GM04504 (cell line): ENCODE results near the gene IDH2.

ENCODE experiments used
- DNase-seq: peaks from one replicate; pipeline ENCODE4 v3.0.0-alpha.2; 2012; ENCODE audit warnings: low read depth

Gene IDH2

DNA sequence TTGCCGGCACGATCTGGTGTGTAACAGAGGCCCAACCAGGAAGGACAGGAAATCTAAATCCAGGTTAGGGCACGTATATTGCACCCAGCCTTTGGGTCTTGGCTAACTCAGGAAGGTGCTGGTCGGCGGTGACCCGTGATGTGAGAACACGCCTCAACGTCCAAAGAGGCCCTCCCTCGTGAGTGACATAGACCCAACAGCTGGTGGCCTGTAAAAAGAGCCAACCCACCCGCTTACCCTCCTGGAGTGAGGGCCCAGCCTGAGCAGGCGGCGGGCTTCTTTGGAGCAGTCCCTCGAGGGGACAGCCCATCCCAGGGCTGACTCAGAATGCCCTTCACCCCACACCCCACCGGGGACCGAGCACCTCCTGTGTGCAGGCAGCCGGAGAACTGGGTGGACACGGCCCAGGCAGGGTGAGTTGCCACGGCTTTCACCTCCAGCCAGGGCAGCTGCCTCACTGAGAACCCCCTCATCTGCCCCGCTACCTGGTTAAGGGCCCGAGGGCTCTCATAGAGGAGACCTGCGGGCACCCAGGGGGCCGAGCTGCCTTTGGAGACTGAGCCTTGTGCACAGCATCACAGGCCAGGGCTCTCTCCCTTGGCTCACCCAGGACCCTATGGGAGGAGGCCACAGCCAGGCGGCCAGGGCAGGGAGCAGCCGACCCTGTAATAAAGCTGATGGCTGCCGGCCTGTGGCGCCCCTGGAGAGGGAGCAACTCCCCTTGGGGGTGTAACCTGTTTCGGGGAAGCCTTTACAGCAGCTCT, 59.3 kb downstream of the IDH2 start:
- DNase-seq, result no peak

DNA sequence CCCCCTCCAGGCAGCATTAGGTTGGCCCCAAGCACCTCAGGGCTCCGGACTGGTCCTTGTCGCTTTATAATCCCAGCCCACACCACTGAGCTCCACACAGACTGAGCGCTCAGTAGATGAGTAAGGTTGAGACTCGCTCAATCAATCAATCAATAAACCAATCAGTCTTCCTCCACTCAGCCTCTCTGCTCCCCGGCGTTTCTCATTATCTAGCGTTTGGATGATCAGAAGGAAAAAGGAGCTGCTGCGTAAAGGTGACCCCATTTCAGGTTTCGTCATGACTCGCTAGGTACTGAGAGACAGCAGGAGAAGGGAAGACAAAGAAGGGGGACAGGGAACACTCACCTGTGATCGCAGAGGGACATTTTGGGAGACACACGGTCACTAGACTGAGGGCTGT, 59.9 kb downstream of the IDH2 start:
- DNase-seq, result no peak

DNA sequence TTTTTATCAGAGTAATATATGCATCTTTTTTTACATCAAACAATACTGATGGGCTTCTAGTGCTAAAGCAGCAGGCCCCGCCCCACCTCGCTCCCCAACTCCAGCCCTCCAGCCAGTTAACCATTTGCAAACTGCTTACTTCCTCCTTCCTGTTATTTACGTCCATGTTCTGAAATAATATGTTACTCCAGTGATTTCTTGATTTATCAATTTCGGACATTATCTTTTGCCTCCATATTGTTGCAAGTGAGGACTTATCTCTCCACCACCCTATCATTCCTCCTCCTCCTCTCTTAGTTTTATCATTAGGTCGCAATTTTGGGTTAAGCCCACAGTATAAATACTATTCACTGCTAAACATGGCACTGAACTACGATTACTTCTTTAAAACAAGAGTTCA, 61.6 kb downstream of the IDH2 start:
- no peak for DNase-seq

- no peak for DNase-seq
Measured at GRCh38 chr15:90039996-90040395, 62.3 kb downstream of the IDH2 start.

- DNase-seq, result no peak
Measured at GRCh38 chr15:90038632-90039095, 63.6 kb downstream of the IDH2 start.

DNA sequence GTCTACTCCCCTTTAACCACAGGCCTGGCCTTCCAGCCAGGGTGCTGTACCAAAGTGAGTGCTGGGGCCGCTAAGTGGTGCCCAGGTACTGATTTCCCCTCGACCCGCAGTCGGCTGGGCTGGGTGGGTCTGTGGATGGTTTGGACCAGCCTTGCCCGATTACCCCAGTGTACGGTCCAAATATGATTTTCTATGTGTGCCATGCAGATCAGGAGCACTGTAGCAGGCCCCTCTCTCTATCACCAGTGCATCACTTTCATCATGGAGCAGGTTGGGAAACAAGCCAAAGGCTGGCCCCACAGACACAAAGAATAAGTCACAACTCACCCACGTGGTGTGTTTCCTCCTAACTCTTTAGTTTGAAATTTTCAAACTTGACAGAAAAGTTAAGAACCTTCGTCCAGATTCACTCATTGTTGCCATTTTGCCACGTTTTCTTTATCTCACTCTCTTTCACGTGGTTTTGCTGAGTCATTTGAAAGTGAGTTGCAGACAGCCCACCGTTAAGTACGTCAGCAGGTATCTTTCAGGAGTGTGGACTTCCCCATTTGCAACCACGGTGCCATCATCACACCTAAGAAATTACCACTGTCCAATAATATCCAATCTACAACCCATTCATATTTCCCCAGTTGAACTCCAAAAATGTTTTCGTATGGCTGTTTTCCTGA, 64.2 kb downstream of the IDH2 start:
- no peak for DNase-seq

DNA sequence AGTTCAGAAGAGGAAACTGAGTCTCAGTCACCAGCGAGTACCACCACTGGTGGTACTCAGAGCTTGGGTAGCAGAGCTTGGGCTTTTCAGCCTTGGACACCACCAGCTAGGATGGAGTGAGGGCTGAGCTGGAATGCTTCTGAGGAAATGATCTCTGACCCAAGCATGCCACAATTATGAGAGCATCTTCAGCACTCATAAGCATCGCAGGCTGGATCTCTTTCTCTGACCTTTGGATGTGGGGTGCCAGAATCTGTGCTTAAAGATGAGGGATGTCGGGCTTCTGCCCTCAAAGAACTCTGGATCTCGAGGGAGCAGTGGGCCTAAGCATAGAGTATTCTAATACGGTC, 64.8 kb downstream of the IDH2 start:
- DNase-seq, result peak; percentile 25

DNA sequence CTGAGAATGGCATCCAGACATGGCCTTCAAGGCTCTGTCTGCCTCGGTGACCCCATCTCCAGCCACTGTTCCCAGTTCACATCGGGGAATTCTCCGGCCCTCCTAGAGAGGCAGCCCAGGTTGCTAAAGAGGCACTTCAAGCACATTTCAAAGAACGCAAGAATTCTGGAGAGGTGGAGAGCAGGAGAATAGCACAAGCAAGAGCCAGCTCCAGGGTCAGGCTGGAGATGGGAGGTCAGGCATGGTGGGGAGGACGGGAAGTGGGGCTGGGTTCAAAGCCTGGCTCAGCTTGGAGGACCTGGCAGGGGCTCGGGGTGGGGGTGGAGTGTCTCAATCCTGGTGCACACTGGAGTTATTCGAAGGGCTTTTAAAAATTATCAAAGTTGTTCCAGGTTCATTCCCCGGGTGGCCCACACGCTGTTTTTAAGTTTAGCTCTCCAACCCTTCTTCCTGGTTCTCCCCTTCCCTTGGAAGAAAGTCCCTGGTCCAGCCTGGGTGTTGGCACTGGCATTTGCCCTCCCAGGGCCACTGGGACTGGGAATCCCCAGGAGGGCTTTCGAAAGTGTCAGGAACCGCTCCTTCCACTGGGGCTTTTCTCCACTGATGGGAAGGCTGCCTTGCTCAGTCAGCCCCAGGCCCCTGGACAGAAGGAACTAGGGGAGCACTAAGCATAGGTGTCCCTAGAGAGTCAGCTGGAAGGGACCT, 65.3 kb downstream of the IDH2 start:
- no peak for DNase-seq

- no peak for DNase-seq
Measured at GRCh38 chr15:90036343-90036742, 65.9 kb downstream of the IDH2 start.

DNA sequence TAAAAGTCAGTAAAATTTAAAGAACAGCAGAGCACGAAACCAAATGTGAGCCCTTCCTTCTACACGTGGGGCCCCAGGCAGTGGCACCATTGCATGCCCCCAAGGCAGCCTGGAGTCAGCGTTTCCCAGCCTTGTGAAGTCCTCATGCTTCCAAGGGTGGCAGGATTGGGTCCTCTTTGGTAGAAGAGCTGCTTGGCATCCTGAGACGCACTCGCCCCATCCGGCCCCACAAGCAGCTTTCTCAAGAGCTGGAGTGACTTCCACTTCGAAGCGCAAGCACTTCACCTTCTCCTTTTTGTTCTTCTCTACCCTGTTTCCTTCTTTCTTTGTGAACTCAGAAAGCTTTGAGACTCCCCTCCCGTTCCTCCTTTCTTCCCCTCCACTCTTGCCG, 66.4 kb downstream of the IDH2 start:
- no peak for DNase-seq

DNA sequence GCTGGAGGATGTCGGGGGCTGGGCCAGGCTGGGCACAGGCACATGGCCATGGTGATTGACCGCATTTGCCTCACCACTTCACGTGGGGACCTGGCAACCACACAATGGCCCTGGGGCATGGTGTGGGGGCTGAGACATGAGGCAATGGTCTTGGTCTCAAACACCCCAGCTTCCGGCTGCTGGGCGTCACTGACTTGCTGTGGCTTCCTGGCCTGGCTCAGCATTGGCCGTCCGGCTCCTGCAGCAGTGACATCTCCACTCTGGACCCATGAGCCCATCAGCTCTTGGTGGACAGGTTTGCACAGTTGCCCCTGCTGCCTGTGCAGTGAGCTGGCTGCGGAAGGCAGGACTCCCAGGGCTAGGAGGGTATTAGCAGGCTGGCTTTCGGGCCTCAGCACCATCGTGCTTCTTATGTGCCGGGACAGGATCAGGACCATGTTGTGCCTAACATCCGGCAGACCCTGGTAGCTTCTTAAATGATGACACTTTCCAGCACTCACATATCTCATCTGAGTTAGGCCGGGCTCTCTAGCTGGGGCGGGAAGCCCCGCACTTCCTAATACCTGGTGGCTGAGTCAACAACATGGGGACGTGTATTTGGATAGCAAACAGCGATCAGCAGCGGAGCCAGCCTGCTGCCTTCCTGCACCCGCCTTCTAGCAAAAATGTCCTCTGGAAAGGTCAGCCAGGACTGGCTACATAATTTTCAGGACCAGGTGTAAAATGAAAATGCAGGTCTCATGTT, 67.0 kb downstream of the IDH2 start:
- DNase-seq, result no peak

DNA sequence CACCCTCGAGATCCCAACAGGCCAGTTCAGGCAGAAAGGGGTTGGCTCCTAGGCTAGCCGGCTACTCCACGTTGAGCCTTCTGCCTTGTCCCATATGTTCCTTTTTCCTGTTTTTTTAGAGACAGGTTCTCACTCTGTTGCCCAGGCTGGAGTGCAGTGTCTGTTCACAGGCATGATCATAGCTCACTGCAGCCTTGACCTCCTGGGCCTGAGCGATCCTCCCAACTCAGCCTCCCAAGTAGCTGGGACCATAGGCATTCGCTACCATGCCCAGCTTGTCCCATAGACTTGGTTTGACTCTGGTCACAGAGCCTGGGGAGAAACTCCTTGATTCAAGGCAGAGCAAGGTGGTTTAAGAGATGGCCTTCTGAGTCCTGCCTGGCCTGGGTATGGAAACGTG, 68.8 kb downstream of the IDH2 start:
- no peak for DNase-seq
